Hematopoietic multipotent progenitor cell treated with erythropoietin and hydrocortisone succinate and interleukin-3 and kit ligand, for 15 days (in vitro differentiated cells): ENCODE data around the gene RILP.
"Not testable (repeated sequence)": the region's sequence is repeated elsewhere in the genome, so short reads cannot be mapped to it uniquely, and the experiment has no call there.

Experiments used
- DNase-seq: peaks from one replicate; pipeline ENCODE4 v3.0.0-alpha.2; 2015; ENCODE audit warnings: low spot score

The RILP gene

GRCh38 chr17:1649844-1650501 is at the start of gene RILP:
Gene RILP, minus strand, starts transcription at chr17:1649866. Its CDS starts 62 bp downstream, at chr17:1649804.
- DNase-seq: peak; percentile 95

GRCh38 chr17:1697681-1698080 is 48.0 kb upstream of the RILP start:
- no peak for DNase-seq

- no peak for DNase-seq
Observed at GRCh38 chr17:1695365-1695764, 45.7 kb upstream of the RILP start.

- DNase-seq: no peak
Observed at GRCh38 chr17:1693339-1693738, 43.7 kb upstream of the RILP start.

GRCh38 chr17:1690544-1691221 is 41.0 kb upstream of the RILP start:
- no peak for DNase-seq

- not testable (repeated sequence) for DNase-seq
Observed at GRCh38 chr17:1688405-1688804, 38.7 kb upstream of the RILP start.

GRCh38 chr17:1686086-1686485 is 36.4 kb upstream of the RILP start:
- no peak for DNase-seq

GRCh38 chr17:1684378-1685189 is 34.9 kb upstream of the RILP start, which contains the start of gene PRPF8:
Gene PRPF8, minus strand, starts transcription at chr17:1684867. Its CDS starts 296 bp downstream, at chr17:1684571.
- DNase-seq: peak; percentile 99

GRCh38 chr17:1683459-1683858 is 33.8 kb upstream of the RILP start:
- no peak for DNase-seq

- no peak for DNase-seq
Observed at GRCh38 chr17:1676401-1676800, 26.7 kb upstream of the RILP start.

GRCh38 chr17:1673041-1673785 is 23.5 kb upstream of the RILP start:
- no peak for DNase-seq

GRCh38 chr17:1663934-1664333 is 14.3 kb upstream of the RILP start:
- DNase-seq: not testable (repeated sequence)

- no peak for DNase-seq
Observed at GRCh38 chr17:1661045-1661444, 11.4 kb upstream of the RILP start.

GRCh38 chr17:1658100-1658499 is 8.4 kb upstream of the RILP start:
- DNase-seq: no peak

GRCh38 chr17:1653735-1654134 is 4.1 kb upstream of the RILP start:
- DNase-seq: no peak

GRCh38 chr17:1652794-1653193 is 3.1 kb upstream of the RILP start:
- DNase-seq: not testable (repeated sequence)

GRCh38 chr17:1651559-1651844 is 1.8 kb upstream of the RILP start:
- DNase-seq: no peak

- no peak for DNase-seq
Observed at GRCh38 chr17:1650731-1651558, 1.3 kb upstream of the RILP start.

GRCh38 chr17:1648963-1649843 is 463 bp downstream of the RILP start:
- peak; percentile 97 for DNase-seq
